NCI-H2171 (cell line): Measurements from ENCODE around the gene SLC35A2.
"Not testable (repeated sequence)": the region's sequence is repeated elsewhere in the genome, so short reads cannot be mapped to it uniquely, and the experiment has no call there.

ENCODE experiments used
- DNase-seq: peaks from one replicate; lab custom pipeline; 2025; lab: John Stamatoyannopoulos, UW

The SLC35A2 gene

DNA sequence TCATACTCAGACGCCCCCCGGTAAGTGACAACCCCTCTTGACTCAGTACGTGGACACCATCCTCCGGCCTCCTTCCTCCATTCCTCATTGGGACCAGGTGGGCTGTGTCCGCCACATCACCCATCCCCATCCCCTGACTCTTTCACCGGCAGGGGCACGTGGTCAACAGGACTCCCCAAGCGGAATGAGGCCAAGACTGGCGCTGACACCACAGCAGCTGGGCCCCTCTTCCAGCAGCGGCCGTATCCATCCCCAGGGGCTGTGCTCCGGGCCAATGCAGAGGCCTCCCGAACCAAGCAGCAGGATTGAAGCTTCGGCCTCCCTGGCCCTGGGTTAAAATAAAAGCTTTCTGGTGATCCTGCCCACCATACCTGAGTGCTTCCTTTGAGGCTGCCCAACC lies 8.7 kb downstream of the SLC35A2 start:
- DNase-seq, result no peak

DNA sequence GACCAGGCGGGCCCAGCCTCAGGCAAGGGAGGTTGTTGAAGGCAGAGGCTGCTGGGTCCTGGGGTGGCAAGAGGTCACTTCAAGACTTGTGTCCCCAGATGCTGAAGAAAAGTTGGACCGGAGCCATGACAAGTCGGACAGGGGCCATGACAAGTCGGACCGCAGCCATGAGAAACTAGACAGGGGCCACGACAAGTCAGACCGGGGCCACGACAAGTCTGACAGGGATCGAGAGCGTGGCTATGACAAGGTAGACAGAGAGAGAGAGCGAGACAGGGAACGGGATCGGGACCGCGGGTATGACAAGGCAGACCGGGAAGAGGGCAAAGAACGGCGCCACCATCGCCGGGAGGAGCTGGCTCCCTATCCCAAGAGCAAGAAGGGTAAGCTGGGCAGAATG lies 9.3 kb downstream of the SLC35A2 start:
- no peak for DNase-seq

DNA sequence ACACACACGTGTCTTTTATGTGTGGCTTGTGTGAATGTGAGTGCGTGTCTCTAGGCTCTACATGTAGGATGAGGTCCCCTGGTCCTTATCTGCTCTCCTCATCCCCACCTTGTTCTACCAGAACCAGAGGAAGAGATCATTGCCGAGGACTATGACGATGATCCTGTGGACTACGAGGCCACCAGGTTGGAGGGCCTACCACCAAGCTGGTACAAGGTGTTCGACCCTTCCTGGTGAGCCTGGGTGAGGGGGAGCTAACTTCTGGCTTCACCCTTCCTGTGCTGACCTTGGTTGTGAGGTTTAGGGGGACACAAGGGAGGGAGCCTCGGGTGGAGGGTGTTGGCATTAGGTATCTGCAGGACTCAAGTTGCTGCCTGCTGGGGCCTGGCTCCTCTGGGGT lies 10.4 kb downstream of the SLC35A2 start:
- DNase-seq, result no peak

DNA sequence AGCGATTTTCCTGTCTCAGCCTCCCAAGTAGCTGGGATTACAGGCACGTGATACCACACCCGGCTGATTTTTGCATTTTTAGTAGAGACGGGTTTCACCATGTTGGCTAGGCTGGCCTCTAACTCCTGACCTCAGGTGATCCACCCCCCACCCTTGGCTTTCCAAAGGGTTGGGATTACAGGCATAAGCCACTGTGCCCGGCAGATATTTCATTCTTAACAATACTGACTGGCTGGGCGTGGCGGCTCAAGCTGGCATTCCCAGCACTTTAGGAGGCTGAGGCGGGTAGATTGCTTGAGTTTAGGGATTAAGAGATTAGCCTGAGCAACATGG lies 12.4 kb downstream of the SLC35A2 start:
- no peak for DNase-seq

DNA sequence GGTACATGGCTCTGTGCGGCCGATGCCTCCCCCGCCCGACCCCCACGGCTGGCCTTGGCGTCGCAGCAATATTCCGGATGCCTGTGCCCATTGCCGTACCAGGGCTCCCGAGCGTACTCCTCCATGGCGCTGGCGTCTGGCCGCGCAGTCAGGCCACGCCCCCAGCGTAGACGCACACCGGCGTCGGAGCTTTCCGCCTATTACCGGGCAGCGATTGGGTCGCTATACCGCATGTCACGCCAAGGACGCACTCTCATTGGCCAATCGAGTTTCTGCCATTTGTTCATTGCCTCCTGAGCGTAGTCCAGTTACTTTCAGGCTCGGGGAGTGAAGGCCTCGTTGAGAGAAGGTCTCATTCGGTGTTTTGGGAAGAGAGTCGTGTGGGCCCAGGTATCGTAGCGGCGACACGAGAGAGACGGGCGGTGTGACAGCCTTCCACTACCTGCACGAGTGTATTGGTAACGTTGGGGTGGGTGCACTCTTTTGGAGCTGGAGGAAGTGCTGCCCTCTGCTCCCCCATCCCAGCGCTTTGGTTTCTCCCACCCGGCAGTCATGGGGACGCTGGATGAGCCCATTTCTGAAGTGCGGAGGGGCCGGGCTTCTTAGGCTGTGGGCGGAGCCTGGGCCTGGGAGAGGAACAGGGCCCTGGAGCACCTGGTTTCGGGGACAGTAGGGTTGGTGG lies 13.7 kb downstream of the SLC35A2 start, which contains the start of the genes PQBP1 and TIMM17B:
TSS of gene PQBP1 (plus strand) at position 306 of the 682 bp plus-strand sequence. CDS start 580 bp downstream, outside the sequence.
TSS of gene TIMM17B (minus strand) at position 144 of the 682 bp plus-strand sequence. CDS start at position 125, 19 bp downstream.
- peak; percentile 80 for DNase-seq

DNA sequence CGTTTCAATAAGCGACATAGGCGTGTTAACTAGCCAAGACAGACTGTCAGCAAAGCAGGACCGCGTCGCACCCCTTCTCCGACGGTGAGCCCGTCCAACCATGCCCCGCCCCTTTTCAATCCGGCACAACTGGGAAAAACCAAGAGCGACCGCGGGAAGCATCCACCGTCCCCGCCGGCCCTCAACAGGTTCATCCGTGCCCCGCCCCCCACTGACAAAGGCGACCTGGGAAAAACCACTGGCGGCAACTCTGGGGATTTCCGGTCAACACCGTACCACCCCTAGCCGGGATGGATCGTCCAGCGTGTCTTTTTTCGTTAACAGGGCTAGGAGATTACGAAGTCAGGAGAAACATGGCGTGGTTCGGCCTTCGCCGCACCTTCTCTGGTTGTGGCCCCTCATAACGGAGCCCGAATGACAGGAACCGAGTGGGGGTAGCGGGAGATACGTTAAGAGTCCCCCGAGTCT lies 14.3 kb downstream of the SLC35A2 start:
- peak; percentile 74 for DNase-seq

DNA sequence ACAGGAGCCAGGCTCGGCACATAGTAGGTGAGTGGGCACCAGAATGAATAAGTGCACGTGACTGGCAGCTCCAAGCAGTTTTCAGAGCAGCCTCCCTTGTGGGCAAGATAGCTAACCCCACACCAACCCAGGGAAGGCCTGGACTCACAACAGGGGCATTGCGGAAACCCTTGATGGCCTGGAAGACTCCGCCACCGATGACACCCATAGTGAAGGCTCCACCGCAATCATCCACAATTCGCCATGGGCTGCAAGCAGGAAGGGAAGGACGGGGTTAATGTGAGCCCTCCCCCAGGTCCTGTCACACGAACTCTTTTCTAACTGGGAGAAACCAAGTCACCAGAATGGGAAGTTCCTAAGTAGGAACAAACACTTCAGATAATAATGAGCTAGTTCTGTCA lies 14.8 kb downstream of the SLC35A2 start:
- no peak for DNase-seq

DNA sequence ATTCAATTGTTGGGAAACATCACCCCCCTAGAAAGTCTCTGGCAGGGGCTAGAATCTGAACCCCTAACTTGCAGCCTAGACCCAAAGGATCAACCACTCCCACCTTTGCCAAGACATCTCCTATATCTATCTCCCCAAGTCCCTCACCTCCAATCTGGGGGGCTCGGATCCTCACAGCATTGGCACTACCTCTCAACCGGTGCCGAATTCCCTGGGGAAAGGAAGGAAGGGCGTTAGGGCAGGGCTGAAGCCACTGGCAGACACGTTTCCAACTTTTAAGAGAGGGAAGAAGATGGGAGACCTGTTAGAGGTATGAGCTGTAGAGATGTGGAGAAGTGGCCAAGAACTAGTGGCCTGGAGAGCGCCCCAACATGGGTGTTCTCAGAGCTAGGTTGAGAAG lies 16.6 kb downstream of the SLC35A2 start:
- DNase-seq, result no peak

DNA sequence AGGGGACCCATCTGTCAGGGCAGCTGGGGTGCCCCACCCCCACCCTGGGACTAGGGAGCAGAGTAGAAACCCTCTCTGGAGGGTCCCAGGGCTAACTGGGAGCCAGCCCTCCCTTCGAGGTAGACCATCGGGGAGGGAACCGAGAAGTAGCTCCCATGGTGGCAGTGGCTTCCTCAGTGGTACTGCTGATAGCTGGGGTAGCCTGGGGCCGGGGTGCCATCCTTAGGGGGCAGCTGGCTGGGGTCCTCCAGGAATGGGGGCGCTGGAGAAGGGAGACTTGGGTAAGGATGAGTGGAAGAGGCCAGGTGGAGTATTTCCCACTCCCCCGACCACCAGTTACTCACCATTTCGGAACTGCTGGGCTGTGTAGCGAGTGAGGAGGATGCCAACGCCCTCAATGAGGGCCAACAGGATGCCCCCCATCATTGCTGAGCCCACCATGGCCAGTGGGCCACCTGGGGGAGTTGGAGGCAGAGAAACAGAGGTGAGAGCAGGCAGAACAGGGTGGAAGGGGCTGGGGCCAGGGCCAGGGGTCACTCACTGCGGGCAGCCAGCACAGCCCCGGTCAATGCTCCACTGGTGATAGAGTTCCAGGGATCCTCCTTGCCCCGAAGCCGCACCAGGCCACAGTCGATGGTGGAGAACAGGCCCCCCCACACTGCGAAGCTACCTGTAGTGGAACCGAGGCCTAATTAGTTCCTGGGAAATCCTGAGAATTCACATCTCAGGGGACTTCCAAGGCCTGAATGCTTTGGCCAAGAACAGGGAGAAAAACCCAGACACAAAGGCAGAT lies 17.7 kb downstream of the SLC35A2 start:
- no peak for DNase-seq

DNA sequence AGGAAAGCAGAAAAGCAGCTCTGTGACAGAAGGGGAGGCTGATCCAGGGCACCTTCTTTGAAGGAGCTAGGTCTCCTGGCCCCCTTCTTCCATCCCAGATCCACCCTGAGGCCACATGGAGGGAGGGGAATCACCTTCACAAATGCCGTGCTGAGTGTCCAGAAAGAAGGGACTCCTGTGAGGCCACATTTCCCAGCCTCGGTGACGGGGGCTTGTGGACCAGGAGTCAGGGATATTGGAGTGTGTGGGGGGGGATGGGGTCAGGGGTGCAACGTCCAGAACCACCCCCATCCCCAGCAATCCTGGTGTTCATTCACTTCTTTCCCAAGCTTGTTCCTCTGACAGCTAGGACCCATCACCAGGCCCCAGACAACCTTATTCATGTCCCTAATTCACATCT lies 18.6 kb downstream of the SLC35A2 start:
- DNase-seq, result no peak

DNA sequence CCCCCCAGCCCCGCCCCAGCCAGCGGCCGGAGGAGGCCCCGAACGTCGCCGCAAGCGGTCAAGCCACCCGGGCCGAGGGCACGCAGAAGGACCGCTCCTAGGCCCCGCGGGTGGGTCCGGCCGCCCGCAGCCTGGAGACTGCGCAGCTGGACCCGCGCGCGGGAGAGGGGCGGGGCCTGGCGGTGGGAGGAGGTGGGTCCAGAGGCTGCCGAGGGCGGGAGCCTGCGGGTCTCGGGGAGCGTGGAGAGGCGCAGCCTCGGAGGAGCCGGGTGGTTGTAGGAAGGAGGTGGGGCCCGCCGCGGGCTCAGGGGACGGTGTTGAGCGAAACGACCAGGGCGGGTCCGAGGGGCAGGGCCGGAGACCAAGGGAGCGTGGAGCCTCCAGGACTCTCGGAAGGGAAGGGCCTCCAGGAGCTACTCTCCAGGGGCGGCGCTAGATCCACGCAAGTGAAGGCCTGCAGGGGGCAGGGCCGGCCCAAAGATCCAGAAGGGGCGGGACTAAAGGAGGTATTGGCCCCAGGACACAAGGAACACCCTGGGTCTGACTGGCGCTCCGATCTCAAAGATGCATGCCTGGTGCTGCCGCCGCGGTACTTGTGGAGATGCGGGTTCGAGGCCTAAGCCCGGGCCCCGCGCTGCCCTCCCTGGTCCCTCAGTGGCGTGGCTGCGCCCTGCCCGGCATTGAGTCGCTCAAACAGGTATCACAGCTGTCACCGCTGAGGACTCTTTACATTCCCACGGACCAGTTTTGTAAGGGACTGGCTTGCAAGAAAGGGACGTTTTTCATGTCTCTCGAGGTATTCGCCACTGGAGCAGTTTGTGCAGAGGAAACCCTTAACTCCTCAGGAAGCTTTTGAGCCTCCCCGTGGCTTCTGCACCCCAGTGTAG lies 19.8 kb downstream of the SLC35A2 start:
- peak; percentile 86 for DNase-seq

DNA sequence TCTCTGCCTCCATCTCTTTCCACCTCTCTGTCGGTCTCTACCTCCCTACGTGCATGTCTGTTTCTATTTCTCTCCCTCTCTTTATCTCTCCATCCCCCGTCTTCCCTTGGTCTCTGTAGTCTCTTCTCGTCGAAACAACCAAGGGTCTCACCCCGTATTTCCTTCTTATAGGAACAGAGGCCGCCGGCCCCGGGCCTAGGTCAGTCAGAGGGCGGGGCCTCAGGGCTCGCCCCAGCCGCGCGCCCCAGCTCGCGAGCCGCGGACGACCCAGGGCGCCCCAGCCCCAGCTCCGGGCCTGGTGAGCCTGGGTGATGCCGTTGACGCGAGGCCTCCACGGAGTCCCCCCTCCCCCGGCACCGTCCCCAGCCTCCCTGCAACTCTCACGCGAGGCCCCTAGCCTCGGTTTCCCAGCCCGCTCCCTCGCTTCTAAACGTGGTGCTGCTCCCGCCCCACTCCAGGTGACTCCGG lies 20.5 kb downstream of the SLC35A2 start:
- peak; percentile 8 for DNase-seq

DNA sequence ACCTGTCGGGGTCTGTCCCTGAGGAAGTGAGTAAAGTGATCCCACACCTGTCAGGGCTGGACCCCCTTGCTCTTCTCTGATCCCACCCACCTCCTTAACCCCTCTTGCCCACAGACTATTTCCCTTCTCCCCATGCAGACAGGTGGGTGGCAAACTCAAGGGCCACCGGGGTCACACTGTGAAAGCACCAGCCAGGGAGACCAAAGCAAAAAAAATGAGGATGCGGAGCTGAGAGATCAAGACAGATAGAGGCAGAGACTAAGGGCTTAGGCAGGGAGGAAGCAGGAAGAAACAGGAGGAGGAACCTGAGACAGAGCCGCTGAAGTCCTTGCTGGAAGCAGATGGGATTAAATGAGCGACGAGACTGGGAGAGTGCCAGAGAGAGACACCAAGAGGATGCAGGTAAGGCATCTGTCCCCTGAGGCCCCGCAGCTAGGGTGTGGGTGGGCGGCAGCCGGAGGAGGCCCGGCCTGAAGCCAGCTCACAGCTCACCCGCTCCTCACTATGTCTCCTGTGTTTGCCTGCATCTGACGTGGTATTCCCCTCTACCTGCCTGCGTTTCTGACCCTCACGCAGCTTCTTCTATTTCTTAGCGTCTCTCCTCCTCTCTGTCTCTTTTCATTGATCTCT lies 21.0 kb downstream of the SLC35A2 start:
- peak; percentile 67 for DNase-seq

DNA sequence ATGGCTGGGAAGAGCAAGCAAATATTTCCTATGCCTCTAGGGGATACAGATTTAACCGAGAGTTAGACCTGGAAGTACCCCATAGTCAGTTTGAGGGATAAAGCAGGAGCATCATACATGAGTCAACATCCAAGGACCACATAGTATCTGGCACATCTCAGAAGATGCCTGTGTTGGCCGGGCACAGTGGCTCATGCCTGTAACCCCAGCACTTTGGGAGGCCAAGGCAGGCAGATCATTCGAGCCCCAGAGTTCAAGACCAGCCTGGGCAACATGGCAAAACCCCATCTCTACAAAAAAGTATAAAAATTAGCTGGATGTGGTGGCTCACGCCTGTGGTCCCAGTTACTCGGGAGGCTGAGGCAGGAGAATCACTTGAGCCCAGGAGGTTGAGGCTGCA lies 24.9 kb downstream of the SLC35A2 start:
- DNase-seq, result not testable (repeated sequence)

DNA sequence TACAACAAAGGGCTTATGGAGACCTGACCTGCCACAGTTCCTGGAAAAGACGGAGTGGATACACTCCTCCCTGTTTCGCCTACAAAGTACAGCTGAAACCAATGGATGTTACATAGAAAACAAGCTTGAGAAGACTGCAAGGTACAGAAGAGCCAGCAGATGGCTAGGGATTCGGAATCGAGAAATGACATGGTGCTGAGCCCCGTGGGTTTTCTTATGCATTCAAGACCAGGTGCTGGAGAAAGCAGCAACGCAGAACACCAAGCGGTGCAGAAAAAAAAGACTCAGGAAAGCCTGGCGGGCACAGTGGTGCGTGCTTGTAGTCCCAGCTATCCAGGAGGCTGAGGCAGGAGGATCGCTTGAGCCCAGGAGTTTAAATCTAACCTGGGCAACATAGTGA lies 27.7 kb downstream of the SLC35A2 start:
- DNase-seq, result peak; percentile 0

DNA sequence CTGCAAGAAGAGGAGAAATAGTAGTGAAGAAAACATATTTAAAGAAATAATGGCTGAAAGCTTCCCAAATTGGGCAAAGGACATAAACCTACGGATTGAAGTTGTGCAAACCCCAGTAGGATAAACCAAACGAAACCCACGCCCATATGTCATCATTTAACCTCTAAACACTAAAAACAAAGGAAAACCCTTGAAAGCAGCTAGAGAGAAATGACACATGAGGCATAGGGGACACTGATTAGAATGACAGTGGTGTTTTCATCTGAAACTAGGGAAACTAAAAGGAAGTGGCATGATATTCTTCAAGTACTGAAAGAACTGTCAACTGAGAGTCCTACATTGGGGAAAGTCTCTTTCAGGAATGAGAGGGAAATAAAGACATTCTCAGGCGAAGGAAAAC lies 34.5 kb downstream of the SLC35A2 start:
- DNase-seq, result not testable (repeated sequence)

DNA sequence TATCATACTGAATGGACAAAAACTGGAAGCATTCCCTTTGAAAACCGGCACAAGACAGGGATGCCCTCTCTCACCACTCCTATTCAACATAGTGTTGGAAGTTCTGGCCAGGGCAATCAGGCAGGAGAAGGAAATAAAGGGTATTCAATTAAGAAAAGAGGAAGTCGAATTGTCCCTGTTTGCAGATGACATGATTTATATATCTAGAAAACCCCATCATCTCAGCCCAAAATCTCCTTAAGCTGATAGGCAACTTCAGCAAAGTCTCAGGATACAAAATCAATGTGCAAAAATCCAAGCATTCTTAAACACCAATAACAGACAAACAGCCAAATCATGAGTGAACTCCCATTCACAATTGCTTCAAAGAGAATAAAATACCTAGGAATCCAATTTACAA lies 39.4 kb downstream of the SLC35A2 start:
- DNase-seq, result not testable (repeated sequence)

DNA sequence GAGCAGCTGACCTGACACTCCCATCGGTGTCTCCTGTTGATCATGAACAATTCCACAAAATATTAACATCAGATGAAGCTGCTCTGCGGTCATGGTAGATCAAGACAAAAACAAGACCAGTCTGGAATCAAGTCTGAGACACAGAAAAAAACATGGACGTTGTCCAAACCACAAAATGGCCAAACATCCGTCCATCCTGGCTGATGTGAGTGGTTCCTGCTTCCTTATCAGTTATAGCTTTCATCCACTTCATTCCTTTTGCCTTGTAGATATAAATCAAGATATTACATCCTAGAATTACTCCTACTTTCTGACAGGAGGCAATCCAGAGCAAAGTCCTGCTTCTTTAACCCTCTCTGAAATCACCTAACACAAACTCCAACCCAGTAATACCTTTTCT lies 47.2 kb downstream of the SLC35A2 start:
- no peak for DNase-seq

DNA sequence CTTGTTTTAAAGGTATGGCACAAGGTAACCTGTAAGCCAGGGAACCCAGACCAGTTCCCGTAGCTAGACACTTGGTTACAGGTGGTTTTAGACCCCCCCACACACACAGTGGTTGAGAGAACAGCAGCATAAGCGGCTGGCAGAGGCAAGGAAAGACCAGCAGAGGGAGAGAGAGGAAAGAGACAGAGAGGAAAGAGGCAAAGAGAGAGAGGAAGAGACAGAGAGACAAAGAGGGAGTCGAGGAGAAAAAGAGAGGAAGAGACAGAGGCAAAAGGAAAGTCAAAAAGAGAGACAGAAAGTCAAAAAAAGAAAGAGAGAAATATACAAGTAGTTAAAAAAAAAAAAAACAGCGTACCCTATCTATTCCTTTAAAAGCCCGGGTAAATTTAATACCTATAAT lies 56.5 kb downstream of the SLC35A2 start:
- no peak for DNase-seq

DNA sequence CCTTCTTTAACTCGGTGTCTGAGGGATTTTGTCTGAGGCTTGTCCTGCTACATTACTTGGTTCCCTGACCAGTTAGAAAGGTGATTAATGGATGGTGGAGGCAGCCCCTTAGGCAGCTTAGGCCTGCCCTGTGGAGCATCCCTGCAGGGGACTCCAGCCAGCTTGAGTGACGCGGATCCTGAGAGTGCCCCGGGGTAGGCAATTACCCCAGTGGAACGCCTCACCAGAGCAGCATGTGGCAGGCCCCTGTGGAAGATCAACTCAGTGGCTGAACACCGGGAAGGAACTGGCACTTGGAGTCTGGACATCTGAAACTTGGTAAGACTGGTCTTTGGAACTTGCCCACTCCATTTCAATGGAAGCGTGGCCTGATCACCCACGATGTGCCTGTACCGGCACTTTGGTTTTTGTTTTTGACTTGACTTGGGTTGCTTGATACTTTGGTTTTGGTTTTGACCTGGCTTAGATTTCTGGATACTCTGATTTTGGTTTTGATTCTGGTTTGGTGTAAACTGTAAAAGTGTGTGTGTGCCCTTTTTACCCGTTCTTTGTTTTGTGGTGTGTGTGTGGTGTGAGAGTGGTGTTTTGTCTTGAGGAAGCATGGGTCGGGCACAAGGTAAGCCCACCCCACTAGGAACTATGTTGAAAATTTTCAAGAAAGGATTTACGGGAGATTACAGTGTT lies 57.2 kb downstream of the SLC35A2 start:
- DNase-seq, result not testable (repeated sequence)

DNA sequence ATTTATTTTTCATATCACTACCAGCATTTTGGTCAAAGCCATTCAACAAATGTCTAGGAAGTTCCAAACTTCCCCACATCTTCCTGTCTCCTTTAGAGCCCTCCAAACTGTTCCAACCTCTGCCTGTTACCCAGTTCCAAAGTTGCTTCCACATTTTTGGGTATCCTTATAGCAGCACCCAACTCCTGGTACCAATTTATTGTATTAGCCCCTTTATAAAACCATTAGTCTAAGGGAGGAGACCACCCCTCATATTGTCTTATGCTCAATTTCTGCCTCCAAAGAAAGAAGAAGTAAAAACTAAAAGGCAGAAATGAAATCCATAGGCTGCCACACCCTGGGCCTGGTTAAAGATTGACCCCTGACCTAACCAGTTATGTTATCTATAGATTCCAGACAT lies 58.0 kb downstream of the SLC35A2 start:
- DNase-seq, result not testable (repeated sequence)
